ENCODE results near the gene PIP4K2B. TPM values are rescaled to one million over a fixed set of nuclear protein-coding genes. Genes with fewer than 3 reads are reported as not detected.

PIP4K2B gene
- total and polyA plus RNA-seq, 2 of the 8 experiments (the other 6 are each of a cell fraction or from before 2014, with no cell fraction given) = 21.5 to 57.8 TPM

DNA sequence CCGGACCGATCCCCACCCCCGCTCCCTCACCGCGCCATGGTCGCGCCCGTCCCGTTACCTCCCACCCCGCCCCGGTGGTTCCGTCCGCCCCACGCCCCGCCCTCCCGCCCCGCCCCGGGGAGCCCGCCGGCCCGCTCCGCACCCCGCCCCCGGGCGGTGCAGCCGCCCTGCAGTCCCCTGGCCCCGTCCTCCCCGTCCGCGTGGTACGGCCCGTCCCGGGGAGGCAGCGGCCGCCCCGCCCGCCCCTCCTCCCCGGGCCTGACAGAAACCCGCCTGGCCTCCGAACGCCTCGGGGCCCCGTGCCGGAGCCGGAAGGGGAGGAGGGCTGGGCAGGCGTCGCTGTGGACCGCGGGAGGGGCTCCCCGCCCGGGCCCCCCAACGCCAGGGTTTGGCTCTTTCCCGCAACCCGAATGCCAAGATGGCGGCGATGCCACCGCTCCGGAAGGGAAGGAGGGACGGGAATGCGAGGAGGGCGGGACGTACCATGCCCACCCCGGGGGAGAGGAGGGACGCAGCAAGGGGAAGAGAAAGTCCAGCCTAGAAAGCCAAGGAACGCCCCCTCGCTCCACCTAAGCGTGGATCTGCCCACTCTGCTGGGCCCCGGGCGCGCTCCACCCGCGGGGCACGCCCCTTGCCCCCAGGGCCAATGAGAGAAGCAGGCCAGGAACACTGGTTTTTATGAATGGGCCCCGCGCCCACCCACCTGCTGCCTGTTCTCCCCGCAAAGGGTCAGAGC, at the start of gene PIP4K2B (continued):
- peak; percentile 63 for TF ChIP-seq TAF7 (optimal IDR thresholded peaks at IDR 0.05; ENCODE audit: borderline replicate concordance, low read depth, low read length)
- TF ChIP-seq NANOG (IDR thresholded peaks at IDR 0.05; ENCODE audit: insufficient read depth, low read depth, low read length, poor library complexity, severe bottlenecking) = no peak
- peak; percentile 67; the same call in 1 of the 2 replicates for TF ChIP-seq GABPA (IDR thresholded peaks at IDR 0.05; ENCODE audit: borderline replicate concordance, insufficient read depth, low read length)

Data from H1 (cell line).